IgD-negative memory B cell (primary cell): ENCODE measurements around the gene CCDC9. TPM values are rescaled to one million over a fixed set of nuclear protein-coding genes. Genes with fewer than 3 reads are reported as not detected.
"Not testable (repeated sequence)": the region's sequence is repeated elsewhere in the genome, so short reads cannot be mapped to it uniquely, and the experiment has no call there.

Experiments used
- H3K27ac Mint-ChIP-seq, 3 donors: one replicate each; pipeline ENCODE4 v1.8.0; 2020 to 2022; ENCODE audit warnings: mild to moderate bottlenecking in 3 of 3, mixed read lengths in 3 of 3, moderate library complexity in 1 of 3
- H3K27me3 Mint-ChIP-seq: one replicate; pipeline ENCODE4 v1.8.0; 2021; ENCODE audit warnings: mixed read lengths
- H3K36me3 Mint-ChIP-seq: one replicate; pipeline ENCODE4 v1.8.0; 2020; ENCODE audit warnings: mild to moderate bottlenecking, mixed read lengths
- H3K4me1 Mint-ChIP-seq, 3 donors: one replicate each; pipeline ENCODE4 v1.8.0; 2020 to 2022; ENCODE audit warnings: mixed read lengths in 3 of 3, mild to moderate bottlenecking in 1 of 3
- H3K4me3 Mint-ChIP-seq, 4 donors: one replicate each; pipeline ENCODE4 v1.8.0; 2020 to 2022; ENCODE audit warnings: mild to moderate bottlenecking in 4 of 4, mixed read lengths in 4 of 4, moderate library complexity in 3 of 4
- H3K9me3 Mint-ChIP-seq, 3 donors: one replicate each; pipeline ENCODE4 v1.8.0; 2020 to 2021; ENCODE audit warnings: mixed read lengths in 3 of 3, mild to moderate bottlenecking in 1 of 3
- polyA plus RNA-seq: library from polyadenylated mRNA; unstranded; fragments of 300-500 nt; fragmentation: Illumina TruSeq; gene quantifications from one replicate; pipeline ENCODE4 v1.2.3, GENCODE V29; 2021

Gene CCDC9
- polyA plus RNA-seq, 1 donor from 2014 or later: 16.0 TPM

GRCh38 chr19:47266401-47266941, 10.1 kb downstream of the CCDC9 start:
- H3K27ac Mint-ChIP-seq: peak overlapping the region in 2 of 3 donors; percentile 48 to 59
- H3K4me3 Mint-ChIP-seq: peak overlapping the region in 1 of 4 donors; percentile 23
- H3K9me3 Mint-ChIP-seq: no peaks in the 10 kb centered on the region
- H3K36me3 Mint-ChIP-seq: peaks cover 6% of the 10 kb centered on the region
- H3K4me1 Mint-ChIP-seq: peaks cover 5 to 13% (median 6%) of the 10 kb centered on the region in 3 donors
- H3K27me3 Mint-ChIP-seq: no peaks in the 10 kb centered on the region

DNA sequence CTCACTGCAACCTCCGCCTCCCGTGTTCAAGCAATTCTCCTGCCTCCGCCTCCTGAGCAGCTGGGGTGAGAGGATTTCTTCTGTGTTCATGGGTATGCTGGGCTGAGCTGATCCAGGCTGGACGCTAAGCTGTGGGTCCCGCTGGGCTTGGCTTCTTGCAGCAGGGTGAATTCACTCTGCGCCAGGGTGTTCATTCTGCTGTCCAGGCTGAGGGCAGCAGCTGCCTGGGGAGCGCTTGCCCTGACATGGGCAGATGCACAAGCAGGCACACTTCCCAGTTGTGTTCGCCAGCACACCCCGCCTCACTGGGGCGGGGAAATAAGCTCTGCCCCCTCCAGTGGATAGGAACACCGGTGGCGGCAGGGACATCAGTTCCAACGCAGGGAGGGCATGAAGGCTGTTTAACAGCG, 11.0 kb downstream of the CCDC9 start:
- H3K27ac Mint-ChIP-seq: peak overlapping the region in 2 of 3 donors; percentile 48 to 82
- peaks cover 5% of the 10 kb centered on the region for H3K36me3 Mint-ChIP-seq
- no peak overlapping the region for H3K4me3 Mint-ChIP-seq
- no peaks in the 10 kb centered on the region for H3K27me3 Mint-ChIP-seq
- H3K9me3 Mint-ChIP-seq: no peaks in the 10 kb centered on the region
- peaks cover 3 to 10% (median 6%) of the 10 kb centered on the region in 3 donors for H3K4me1 Mint-ChIP-seq

- H3K4me1 Mint-ChIP-seq: peaks cover 5 to 8% (median 7%) of the 10 kb centered on the region in 3 donors
- H3K36me3 Mint-ChIP-seq: peaks cover 3% of the 10 kb centered on the region
- no peak overlapping the region for H3K27ac Mint-ChIP-seq
- peak overlapping the region in 1 of 4 donors; percentile 67 for H3K4me3 Mint-ChIP-seq
- H3K9me3 Mint-ChIP-seq: no peaks in the 10 kb centered on the region
- no peaks in the 10 kb centered on the region for H3K27me3 Mint-ChIP-seq
These were observed 11.7 kb downstream of the CCDC9 start for GRCh38 chr19:47268028-47268427.

GRCh38 chr19:47269596-47269995, 13.3 kb downstream of the CCDC9 start:
- Mint-ChIP-seq H3K4me3 (peak overlapping the region in 1 of 4 donors; percentile 35), H3K9me3 (no peaks in the 10 kb centered on the region), H3K27ac (peak overlapping the region in 1 of 3 donors; percentile 66), H3K4me1 (peaks cover 5 to 7% (median 6%) of the 10 kb centered on the region in 3 donors), H3K27me3 (no peaks in the 10 kb centered on the region), H3K36me3 (peaks cover 3% of the 10 kb centered on the region)

- Mint-ChIP-seq H3K4me1 (peaks cover 6 to 7% (median 6%) of the 10 kb centered on the region in 3 donors), H3K9me3 (no peaks in the 10 kb centered on the region), H3K36me3 (peaks cover 3% of the 10 kb centered on the region), H3K27me3 (no peaks in the 10 kb centered on the region), H3K4me3 (peak overlapping the region in 1 of 4 donors; percentile 35), H3K27ac (peak overlapping the region in 2 of 3 donors; percentile 63 to 73)
These were observed 14.1 kb downstream of the CCDC9 start for GRCh38 chr19:47270408-47270807.

- H3K9me3 Mint-ChIP-seq: no peaks in the 10 kb centered on the region
- peak overlapping the region in 1 of 4 donors; percentile 80 for H3K4me3 Mint-ChIP-seq
- peaks cover 3% of the 10 kb centered on the region for H3K36me3 Mint-ChIP-seq
- H3K27ac Mint-ChIP-seq: peak overlapping the region in 1 of 3 donors; percentile 98
- no peaks in the 10 kb centered on the region for H3K27me3 Mint-ChIP-seq
- H3K4me1 Mint-ChIP-seq: peaks cover 9 to 12% (median 10%) of the 10 kb centered on the region in 3 donors
These were observed 15.6 kb downstream of the CCDC9 start for GRCh38 chr19:47271949-47272348.

DNA sequence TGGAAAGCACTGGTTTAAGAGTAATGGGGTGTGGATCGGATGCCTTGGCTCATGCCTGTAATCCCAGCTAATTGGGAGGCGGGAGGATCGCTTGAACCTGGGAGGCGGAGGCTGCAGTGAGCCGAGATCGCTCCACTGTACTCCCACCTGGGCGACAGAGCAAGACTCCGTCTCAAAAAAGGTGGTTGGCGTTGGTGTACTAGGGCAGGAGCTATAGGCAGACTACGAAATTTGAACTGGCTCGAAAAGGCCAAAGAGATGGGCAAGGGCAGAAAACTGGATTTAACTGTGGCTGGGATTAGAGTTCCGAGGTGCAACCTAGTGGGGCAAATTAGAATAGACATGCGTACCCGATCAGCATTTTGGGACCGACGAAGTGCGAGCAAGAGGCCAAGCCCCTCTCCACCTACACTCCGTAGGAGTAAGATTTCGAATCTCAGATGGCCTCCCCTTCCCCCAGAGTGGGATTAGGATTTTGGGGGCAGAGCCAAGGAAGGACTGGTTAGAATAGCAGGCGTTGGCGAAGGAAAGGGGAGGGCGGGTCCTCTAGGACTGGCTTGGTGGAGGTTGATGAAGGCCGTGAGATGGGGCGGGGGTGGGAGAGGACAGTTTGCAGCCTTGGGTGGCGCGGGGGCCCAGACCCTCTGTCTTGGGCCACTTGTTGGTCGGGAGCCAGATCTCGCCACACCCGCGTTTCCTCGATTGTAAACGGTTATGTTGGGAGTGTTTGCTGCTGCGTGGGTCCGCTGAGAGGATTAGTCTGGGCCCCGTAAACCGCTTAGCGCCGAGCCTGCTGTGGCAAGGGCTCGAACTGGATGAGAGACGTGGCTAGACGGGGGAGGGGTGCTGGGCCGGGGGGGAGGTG, 16.4 kb downstream of the CCDC9 start:
- Mint-ChIP-seq H3K4me3 (peak overlapping the region; percentile 80 to 96 (median 88)), H3K36me3 (peaks cover 3% of the 10 kb centered on the region), H3K27me3 (no peaks in the 10 kb centered on the region), H3K4me1 (peaks cover 9 to 12% (median 10%) of the 10 kb centered on the region in 3 donors), H3K27ac (peak overlapping the region in 2 of 3 donors; percentile 80 to 98), H3K9me3 (no peaks in the 10 kb centered on the region)

DNA sequence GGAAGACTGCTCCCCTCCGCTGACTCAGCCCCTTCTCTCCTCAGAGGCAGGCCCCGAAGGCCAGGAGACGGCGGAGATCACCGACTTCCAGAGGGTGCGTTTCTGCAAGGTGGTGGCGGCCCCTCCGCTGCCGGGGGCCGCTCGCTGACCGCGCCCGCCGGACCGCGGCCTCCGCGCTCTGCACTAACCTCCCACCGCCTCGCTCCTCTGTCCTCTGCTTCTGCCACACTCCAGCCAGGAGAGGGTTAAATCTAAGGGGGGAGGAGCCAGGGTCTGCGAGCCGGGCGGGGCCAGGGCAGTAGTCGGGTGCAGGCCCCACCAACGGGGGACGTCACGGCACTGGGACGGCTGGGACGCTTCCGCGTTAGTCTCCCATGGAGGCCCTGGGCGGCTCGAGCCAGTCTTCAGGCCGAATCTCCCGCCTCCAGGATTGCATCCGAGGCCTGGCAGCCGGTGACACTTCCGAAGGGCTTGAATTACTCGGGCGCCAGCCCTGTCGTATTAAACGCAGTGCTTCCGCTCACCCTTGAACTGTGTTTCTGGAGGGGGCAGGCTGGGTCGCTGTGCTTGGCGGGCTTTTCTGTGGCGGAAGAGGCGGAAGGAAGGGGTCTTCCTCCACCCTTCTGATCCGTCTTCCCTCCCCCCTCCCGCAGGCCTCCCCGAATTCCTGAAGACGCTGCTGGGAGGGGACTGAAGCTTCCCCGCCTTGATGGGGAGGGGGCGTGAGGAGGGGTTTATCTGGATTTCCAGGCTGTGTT, 17.2 kb downstream of the CCDC9 start:
- Mint-ChIP-seq H3K9me3 (no peaks in the 10 kb centered on the region), H3K27me3 (no peaks in the 10 kb centered on the region), H3K4me1 (peaks cover 10 to 13% (median 12%) of the 10 kb centered on the region in 3 donors), H3K4me3 (peak overlapping the region; percentile 95 to 97 (median 96)), H3K27ac (peak overlapping the region; percentile 96 to 98 (median 98)), H3K36me3 (peaks cover 3% of the 10 kb centered on the region)

DNA sequence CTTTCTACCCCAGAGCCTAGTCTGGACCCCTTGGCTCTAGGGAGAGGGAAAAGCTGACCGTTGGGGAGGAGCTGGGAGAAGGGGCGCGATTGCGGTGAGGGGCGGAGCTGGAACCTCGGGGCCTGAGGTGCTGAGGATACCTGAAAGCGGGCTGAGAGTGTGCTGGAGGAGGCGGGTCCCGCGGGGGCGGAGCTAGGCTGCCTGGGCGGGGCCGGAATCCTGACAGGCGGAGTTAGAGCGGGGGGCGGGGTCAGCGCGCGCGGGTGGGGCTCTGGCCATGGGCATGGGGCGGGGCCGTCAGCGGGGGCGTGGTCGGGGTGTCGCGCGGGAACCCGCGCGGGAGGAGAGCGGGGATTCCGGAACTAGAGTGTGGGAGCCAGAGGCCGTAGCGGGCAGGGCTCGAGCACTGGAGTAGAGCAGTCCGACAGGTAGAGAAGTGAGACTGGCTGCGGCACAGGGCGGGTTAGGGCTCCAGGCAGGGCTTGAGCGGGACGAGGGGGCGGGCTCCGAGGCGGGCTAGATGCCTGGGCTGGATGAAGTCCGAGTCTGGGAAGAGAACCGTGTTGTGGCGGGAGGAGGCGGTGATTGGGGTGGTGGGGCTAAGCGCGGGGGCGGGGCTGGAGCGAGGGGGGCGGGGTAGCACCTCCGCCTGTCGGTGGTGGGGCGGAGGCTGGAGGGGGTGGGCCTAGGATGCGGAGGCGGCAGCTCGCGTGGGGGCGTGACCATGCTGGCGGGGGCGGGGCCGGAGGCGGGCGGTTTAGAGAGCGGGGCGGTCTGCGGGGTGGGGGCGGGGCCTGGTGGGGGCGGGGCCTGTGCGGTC, 18.0 kb downstream of the CCDC9 start, which contains the start of gene INAFM1:
Gene INAFM1, plus strand, starts transcription at position 815 of the 820 bp plus-strand sequence. CDS start 35 bp downstream, outside the sequence.
- Mint-ChIP-seq H3K27me3 (no peaks in the 10 kb centered on the region), H3K9me3 (no peaks in the 10 kb centered on the region), H3K27ac (peak within 1 kb of the TSS; percentile 96 to 98 (median 98)), H3K4me3 (peak within 1 kb of the TSS; percentile 95 to 97 (median 96)), H3K4me1 (peaks cover 10 to 13% (median 12%) of the 10 kb centered on the region in 3 donors), H3K36me3 (peaks cover 3% of the 10 kb centered on the region)

GRCh38 chr19:47274891-47275761, 18.8 kb downstream of the CCDC9 start:
- peaks cover 6% of the 10 kb centered on the region for H3K36me3 Mint-ChIP-seq
- H3K4me3 Mint-ChIP-seq: peak overlapping the region; percentile 74 to 97 (median 86)
- H3K9me3 Mint-ChIP-seq: no peaks in the 10 kb centered on the region
- no peaks in the 10 kb centered on the region for H3K27me3 Mint-ChIP-seq
- H3K4me1 Mint-ChIP-seq: peaks cover 10 to 15% (median 12%) of the 10 kb centered on the region in 3 donors
- peak overlapping the region in 1 of 3 donors; percentile 90 for H3K27ac Mint-ChIP-seq

GRCh38 chr19:47275791-47276461, 19.6 kb downstream of the CCDC9 start:
- Mint-ChIP-seq H3K36me3 (peaks cover 6% of the 10 kb centered on the region), H3K4me3 (peak overlapping the region; percentile 74 to 89 (median 86)), H3K4me1 (peaks cover 10 to 18% (median 12%) of the 10 kb centered on the region in 3 donors), H3K9me3 (no peaks in the 10 kb centered on the region), H3K27me3 (no peaks in the 10 kb centered on the region), H3K27ac (peak overlapping the region in 1 of 3 donors; percentile 90)

- not testable (repeated sequence) for H3K9me3 Mint-ChIP-seq, H3K36me3 Mint-ChIP-seq, H3K27me3 Mint-ChIP-seq
- H3K4me3 Mint-ChIP-seq: peak overlapping the region in 2 of 4 donors; percentile 5 to 89
- peak overlapping the region in 1 of 3 donors; percentile 90 for H3K27ac Mint-ChIP-seq
- peaks cover 10 to 16% (median 12%) of the 10 kb centered on the region in 3 donors for H3K4me1 Mint-ChIP-seq
These were observed 20.2 kb downstream of the CCDC9 start for GRCh38 chr19:47276513-47276912.
